ENCODE results near the gene TFIP11. TPM values are rescaled to one million over a fixed set of nuclear protein-coding genes. Genes with fewer than 3 reads are reported as not detected.

TFIP11 gene
- total and polyA plus RNA-seq, 2 of the 8 experiments (the other 6 are each of a cell fraction or from before 2014, with no cell fraction given) = 18.1 to 28.3 TPM

GRCh38 chr22:26522012-26522411 is 9.7 kb upstream of the TFIP11 start:
- no peak for DNase-seq (ENCODE audit: low read depth in 1 of 2, low spot score in 2 of 2)
- Histone ChIP-seq H2BK5ac (ENCODE audit: low read depth, low read length) (no peak overlapping the region), H3K9me3 (ENCODE audit: insufficient read depth in 2 of 2, low read depth in 1 of 2, low read length in 1 of 2) (no peaks in the 10 kb centered on the region), H3K4ac (replicated peaks; ENCODE audit: insufficient read length, low read depth, low read length) (no peak overlapping the region), H3K23me2 (ENCODE audit: low read depth, low read length) (no peaks in the 10 kb centered on the region), H2AK5ac (ENCODE audit: low read depth, low read length) (no peak overlapping the region), H3K23ac (ENCODE audit: insufficient read length) (no peak overlapping the region), H2BK20ac (ENCODE audit: low read length) (no peak overlapping the region), H4K8ac (ENCODE audit: extremely low read depth, insufficient read depth, low read length) (no peak overlapping the region), H3K4me3 (ENCODE audit: extremely low read depth in 1 of 4, insufficient read depth in 2 of 4, low read depth in 3 of 4, low read length in 4 of 4) (no peak overlapping the region), H3K4me1 (replicated peaks in 1 of 4; ENCODE audit: control insufficient read depth in 3 of 4, insufficient read depth in 4 of 4, low read length in 3 of 4) (no peaks in the 10 kb centered on the region), H3K9ac (replicated peaks in 1 of 4; ENCODE audit: extremely low read depth in 1 of 4, low read depth in 3 of 4, low read length in 3 of 4) (no peak overlapping the region), H3K4me2 (ENCODE audit: insufficient read depth in 1 of 2, low read depth in 2 of 2, low read length in 2 of 2) (no peak overlapping the region), H4K20me1 (replicated peaks in 1 of 2; ENCODE audit: control insufficient read depth in 1 of 2, insufficient read depth in 2 of 2, low read length in 2 of 2) (no peaks in the 10 kb centered on the region), H4K91ac (replicated peaks; ENCODE audit: insufficient read length, low read length) (no peak overlapping the region), H3K56ac (replicated peaks; ENCODE audit: insufficient read length, low read depth, low read length) (no peak overlapping the region), H3K27ac (ENCODE audit: low read depth, low read length) (no peak overlapping the region), H2BK120ac (replicated peaks; ENCODE audit: low read depth, low read length) (no peak overlapping the region), H2AFZ (ENCODE audit: low read length) (no peak overlapping the region), H3K18ac (ENCODE audit: extremely low read depth, low read length) (no peak overlapping the region), H3K36me3 (ENCODE audit: control insufficient read depth in 2 of 4, insufficient read depth in 4 of 4, low read length in 3 of 4) (peaks cover 0 to 26% (median 14%) of the 10 kb centered on the region in 4 experiments; a peak in 4 of 8 replicates), H3K27me3 (replicated peaks in 1 of 4; ENCODE audit: control insufficient read depth in 3 of 4, extremely low read depth in 1 of 4, insufficient read depth in 3 of 4, low read length in 3 of 4) (no peaks in the 10 kb centered on the region), H2BK12ac (ENCODE audit: low read depth, low read length) (no peak overlapping the region), H3K79me2 (ENCODE audit: control insufficient read depth in 1 of 2, insufficient read depth in 2 of 2, low read length in 2 of 2) (no peaks in the 10 kb centered on the region), H2BK15ac (ENCODE audit: low read length) (no peak overlapping the region), H4K5ac (ENCODE audit: insufficient read length, low read depth, low read length) (no peak overlapping the region), H3K14ac (ENCODE audit: insufficient read length) (no peak overlapping the region), H3K79me1 (ENCODE audit: low read depth, low read length) (no peaks in the 10 kb centered on the region)
- ChIA-PET CTCF (ENCODE audit: partially characterized antibody) (interaction anchor here (0.9 to 1.9 kb wide), 7 partner anchors 9 to 143 kb away, joined by 3 to 8 read pairs (median 5); partner anchors contain the start of gene TFIP11), POLR2A (ENCODE audit: partially characterized antibody) (interaction anchor here (0.8 to 2.6 kb wide), 5 partner anchors 10 to 22 kb away, joined by 3 to 13 read pairs (median 5); partner anchors contain the start of gene TFIP11)
- no peak for FAIRE-seq
- TF ChIP-seq KDM1A (IDR thresholded peaks at IDR 0.05; ENCODE audit: borderline replicate concordance, low read length) (0 out of 2 replicates have a peak, but pooled peaks have one; percentile 37), SIN3A (conservative IDR thresholded peaks at IDR 0.05 in 1 of 2, IDR thresholded peaks at IDR 0.05 in 1 of 2; ENCODE audit: low read depth in 1 of 2, low read length in 2 of 2) (no peak)
- 83% methylated on average over 2 of the region's 2 CpGs; no CpG with 5 or more reads in 1 of the 2 experiments for WGBS, 2 experiments (ENCODE audit: extremely low coverage in 1 of 2, insufficient coverage in 1 of 2, insufficient read length in 1 of 2, insufficient replicate concordance in 2 of 2, low coverage in 1 of 2, low lambda C conversion rate in 2 of 2, missing lambda C conversion rate in 1 of 2)
